ES-I3 (cell line): ENCODE measurements around the gene F2R.
"Not testable (repeated sequence)": the region's sequence is repeated elsewhere in the genome, so short reads cannot be mapped to it uniquely, and the experiment has no call there.

Source experiments
- H3K36me3 ChIP-seq: 2 replicates; pipeline ENCODE4 v1.6.1; 2013; ENCODE audit warnings: mild to moderate bottlenecking, low read length, control low read depth, moderate library complexity; ENCODE audit not compliant: insufficient read depth
- H3K4me1 ChIP-seq: 2 replicates; pipeline ENCODE4 v1.6.1; 2013; ENCODE audit warnings: mild to moderate bottlenecking, control low read depth, low read length; ENCODE audit not compliant: insufficient read depth
- H3K9ac ChIP-seq: 2 replicates; pipeline ENCODE4 v1.6.1; 2013; ENCODE audit warnings: low read depth, mild to moderate bottlenecking, low read length, moderate library complexity
- H3K9me3 ChIP-seq: 2 replicates; pipeline ENCODE4 v1.6.1; 2013; ENCODE audit warnings: mild to moderate bottlenecking, low read length, moderate library complexity; ENCODE audit not compliant: control insufficient read depth, insufficient read depth

F2R gene

GRCh38 chr5:76718880-76719279 lies 3.0 kb downstream of the F2R start:
- Histone ChIP-seq H3K36me3 (no peaks in the 10 kb centered on the region), H3K4me1 (peaks cover 7% of the 10 kb centered on the region; the same call in 1 of the 2 replicates), H3K9ac (no peak overlapping the region), H3K9me3 (no peaks in the 10 kb centered on the region)

- Histone ChIP-seq H3K9me3 (no peaks in the 10 kb centered on the region), H3K36me3 (no peaks in the 10 kb centered on the region), H3K9ac (no peak overlapping the region), H3K4me1 (peaks cover 16% of the 10 kb centered on the region; the same call in 1 of the 2 replicates)
Measured at GRCh38 chr5:76720988-76721569, 5.2 kb downstream of the F2R start.

- Histone ChIP-seq H3K9ac (no peak overlapping the region), H3K4me1 (peaks cover 8% of the 10 kb centered on the region; the same call in 1 of the 2 replicates), H3K9me3 (no peaks in the 10 kb centered on the region), H3K36me3 (no peaks in the 10 kb centered on the region)
Measured at GRCh38 chr5:76723266-76723665, 7.3 kb downstream of the F2R start.

DNA sequence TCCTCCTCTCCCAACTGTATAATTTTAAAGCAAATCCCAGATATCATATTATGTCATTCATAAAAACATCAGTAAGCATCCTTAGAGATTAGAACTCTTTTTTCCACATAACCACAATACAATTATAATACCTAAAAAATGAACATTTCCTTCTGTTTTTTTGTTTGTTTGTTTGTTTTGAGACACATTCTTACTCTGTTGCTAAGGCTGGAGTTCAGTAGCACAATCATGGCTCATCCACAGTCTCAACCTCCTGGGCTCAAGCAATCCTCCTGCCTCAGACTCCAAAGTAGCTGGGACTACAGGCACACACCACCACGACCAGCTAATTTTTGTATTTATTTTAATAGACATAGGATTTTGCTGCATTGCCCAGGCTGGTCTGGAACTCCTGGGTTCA lies 8.0 kb downstream of the F2R start:
- no peaks in the 10 kb centered on the region for H3K36me3 ChIP-seq
- no peak overlapping the region for H3K9ac ChIP-seq
- peaks cover 8% of the 10 kb centered on the region; the same call in 1 of the 2 replicates for H3K4me1 ChIP-seq
- H3K9me3 ChIP-seq = no peaks in the 10 kb centered on the region

- Histone ChIP-seq H3K4me1 (peaks cover 8% of the 10 kb centered on the region; the same call in 1 of the 2 replicates), H3K9ac (no peak overlapping the region), H3K36me3 (peaks cover under 1% of the 10 kb centered on the region; the same call in 1 of the 2 replicates), H3K9me3 (no peaks in the 10 kb centered on the region)
Measured at GRCh38 chr5:76724871-76725270, 8.9 kb downstream of the F2R start.

DNA sequence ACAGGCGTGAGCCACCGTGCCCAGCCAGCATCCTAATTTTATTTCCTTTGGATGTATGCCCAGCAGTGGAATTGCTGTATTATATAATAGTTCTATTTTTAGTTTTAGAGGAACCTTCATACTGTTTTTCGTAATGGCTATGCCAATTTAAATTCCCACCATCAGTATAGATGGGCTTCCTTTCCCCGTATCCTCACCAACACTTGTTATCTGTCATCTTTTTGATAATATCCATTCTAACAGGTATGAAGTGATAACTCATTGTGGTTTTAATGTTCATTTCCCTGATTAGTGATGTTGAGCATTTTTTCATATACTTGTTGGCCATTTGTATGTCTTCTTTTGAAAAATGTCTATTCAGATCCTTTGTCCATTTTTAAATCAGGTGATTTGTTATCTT lies 13.0 kb downstream of the F2R start:
- peaks cover 8% of the 10 kb centered on the region; the same call in 1 of the 2 replicates for H3K4me1 ChIP-seq
- no peaks in the 10 kb centered on the region; the same call in 1 of the 2 replicates for H3K9me3 ChIP-seq
- H3K36me3 ChIP-seq = peaks cover 10% of the 10 kb centered on the region
- no peak overlapping the region for H3K9ac ChIP-seq

DNA sequence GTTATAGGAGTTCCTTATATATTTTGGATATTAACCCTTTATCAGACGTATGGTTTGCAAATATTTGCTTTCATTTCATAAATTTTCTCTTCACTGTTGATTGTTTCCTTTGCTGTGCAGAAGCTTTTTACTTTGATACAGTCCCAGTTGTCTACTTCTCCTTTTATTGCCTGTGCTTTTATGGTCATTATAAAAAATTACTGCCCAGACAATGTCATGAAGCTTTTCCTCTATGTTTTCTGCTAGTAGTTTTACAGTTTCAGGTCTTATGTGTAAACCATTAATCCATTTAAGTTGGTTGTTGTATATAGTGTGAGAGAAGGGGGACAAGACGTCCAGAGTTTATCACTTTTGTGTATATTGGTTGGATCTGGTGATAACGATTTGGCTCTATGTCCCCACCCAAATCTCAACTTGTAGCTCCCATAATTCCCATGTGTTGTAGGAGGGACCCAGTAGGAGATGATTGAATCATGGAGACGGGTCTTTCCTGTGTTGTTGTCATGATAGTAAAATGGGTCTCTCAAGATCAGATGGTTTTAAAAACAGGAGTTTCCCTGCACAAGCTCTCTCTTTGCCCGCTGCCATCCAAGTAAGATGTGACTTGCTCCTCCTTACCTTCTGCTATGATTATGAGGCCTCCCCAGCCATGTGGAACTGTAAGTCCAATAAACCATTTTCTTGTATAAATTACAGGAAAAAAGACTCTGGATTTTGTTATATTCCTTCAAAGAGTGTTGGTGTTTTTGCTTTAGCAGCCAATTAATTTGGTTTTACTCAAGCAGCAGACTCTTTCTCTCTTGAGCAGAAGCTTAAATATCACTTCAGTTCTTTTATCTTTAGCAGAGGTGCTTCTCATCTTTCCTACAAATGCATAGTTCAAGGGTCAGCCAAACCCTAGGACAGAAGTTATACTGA lies 13.7 kb downstream of the F2R start:
- H3K9me3 ChIP-seq = no peaks in the 10 kb centered on the region; the same call in 1 of the 2 replicates
- H3K9ac ChIP-seq = no peak overlapping the region
- peaks cover 10% of the 10 kb centered on the region for H3K36me3 ChIP-seq
- peaks cover 5% of the 10 kb centered on the region; the same call in 1 of the 2 replicates for H3K4me1 ChIP-seq

DNA sequence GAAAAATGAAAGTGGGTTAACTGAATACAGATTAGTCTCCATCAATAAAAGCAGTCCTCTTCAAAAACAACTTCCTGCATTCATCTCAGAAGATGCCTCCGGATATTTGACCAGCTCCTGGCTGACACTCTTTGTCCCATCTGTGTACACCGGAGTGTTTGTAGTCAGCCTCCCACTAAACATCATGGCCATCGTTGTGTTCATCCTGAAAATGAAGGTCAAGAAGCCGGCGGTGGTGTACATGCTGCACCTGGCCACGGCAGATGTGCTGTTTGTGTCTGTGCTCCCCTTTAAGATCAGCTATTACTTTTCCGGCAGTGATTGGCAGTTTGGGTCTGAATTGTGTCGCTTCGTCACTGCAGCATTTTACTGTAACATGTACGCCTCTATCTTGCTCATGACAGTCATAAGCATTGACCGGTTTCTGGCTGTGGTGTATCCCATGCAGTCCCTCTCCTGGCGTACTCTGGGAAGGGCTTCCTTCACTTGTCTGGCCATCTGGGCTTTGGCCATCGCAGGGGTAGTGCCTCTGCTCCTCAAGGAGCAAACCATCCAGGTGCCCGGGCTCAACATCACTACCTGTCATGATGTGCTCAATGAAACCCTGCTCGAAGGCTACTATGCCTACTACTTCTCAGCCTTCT lies 16.6 kb downstream of the F2R start:
- no peak overlapping the region for H3K9ac ChIP-seq
- H3K9me3 ChIP-seq = no peaks in the 10 kb centered on the region; the same call in 1 of the 2 replicates
- H3K4me1 ChIP-seq = no peaks in the 10 kb centered on the region
- peaks cover 10% of the 10 kb centered on the region for H3K36me3 ChIP-seq

DNA sequence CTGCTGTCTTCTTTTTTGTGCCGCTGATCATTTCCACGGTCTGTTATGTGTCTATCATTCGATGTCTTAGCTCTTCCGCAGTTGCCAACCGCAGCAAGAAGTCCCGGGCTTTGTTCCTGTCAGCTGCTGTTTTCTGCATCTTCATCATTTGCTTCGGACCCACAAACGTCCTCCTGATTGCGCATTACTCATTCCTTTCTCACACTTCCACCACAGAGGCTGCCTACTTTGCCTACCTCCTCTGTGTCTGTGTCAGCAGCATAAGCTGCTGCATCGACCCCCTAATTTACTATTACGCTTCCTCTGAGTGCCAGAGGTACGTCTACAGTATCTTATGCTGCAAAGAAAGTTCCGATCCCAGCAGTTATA lies 17.1 kb downstream of the F2R start:
- peaks cover 10% of the 10 kb centered on the region for H3K36me3 ChIP-seq
- H3K4me1 ChIP-seq = no peaks in the 10 kb centered on the region
- no peaks in the 10 kb centered on the region; the same call in 1 of the 2 replicates for H3K9me3 ChIP-seq
- no peak overlapping the region for H3K9ac ChIP-seq

DNA sequence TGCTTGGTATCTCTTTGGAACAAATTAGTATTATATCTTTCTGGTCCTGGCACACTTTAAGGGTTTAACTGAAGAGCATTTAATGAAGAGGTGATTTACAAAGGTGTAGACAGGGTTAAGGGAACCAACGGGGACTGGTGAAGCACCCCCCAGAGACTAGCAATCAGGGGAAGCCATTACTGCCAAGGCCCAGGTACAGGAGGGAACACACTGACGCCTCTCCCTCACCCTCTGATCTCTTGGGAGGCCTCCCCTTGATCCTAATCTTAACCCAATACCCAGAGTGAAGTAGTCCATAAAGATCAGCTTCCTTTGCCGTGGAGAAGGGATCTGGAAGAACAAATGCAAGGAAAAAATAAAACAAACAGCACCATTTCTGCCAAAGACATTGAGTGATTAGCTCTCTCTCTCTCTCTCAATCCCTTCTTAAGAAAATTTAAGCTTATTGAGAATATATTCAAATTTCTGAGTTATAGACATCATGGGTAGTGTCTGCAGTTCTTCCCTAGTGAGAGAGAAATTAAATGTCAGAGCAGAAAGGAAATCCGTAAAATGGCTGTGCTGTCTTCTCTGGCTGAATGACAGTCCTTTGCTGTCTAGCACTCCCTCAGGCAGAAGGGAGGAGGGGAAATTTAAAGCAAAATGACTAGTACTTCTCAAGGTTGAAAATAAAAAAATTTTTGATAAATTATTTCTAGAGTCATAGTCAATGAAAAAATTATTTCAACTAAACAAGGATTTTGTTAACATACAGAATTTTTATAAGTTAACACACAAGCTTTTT lies 20.0 kb downstream of the F2R start:
- Histone ChIP-seq H3K9me3 (no peaks in the 10 kb centered on the region), H3K9ac (no peak overlapping the region), H3K4me1 (no peaks in the 10 kb centered on the region; the same call in 1 of the 2 replicates), H3K36me3 (peaks cover 4% of the 10 kb centered on the region; the same call in 1 of the 2 replicates)

DNA sequence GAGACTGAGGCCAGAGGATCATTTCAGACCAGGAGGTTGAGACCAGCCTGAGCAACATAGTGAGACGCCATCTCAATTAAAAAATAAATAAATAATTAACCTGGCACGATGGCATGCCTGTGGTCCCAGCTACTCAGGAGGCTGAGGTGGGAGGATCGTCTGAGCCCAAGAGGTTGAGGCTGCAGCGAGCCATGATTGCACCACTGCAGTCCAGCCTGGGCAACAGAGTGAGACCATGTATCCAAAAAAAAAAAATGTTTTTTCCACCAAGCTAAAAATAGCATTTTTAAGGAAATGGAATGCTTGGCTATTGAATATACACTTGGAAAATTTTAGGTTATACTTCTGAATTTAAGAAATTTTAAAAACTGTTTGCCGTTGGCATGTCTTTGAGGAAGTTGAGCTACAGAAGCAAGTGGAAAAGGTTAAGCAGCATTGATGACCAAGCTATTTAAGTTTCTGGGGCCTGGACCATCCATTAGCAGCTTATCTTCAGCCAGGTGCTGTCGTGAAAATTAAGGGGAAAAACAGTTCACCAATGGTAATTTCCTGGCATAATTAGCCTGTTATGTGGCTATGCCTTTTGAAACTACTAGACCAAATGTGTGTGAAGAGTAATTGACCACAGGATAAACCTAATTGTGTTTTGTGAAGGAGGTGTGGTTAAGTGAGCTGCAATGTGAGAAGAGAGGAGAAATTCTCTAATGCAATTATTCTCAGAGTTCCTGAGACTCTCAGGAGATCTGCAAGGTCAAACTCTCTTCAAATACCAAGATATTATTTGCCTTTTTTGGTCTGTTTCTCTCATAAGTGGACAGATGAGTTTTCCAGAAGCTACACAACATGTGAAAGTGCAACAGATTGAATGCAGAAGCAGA lies 21.0 kb downstream of the F2R start:
- H3K9me3 ChIP-seq = no peaks in the 10 kb centered on the region
- peaks cover 4% of the 10 kb centered on the region; the same call in 1 of the 2 replicates for H3K36me3 ChIP-seq
- H3K4me1 ChIP-seq = no peaks in the 10 kb centered on the region; the same call in 1 of the 2 replicates
- no peak overlapping the region for H3K9ac ChIP-seq

DNA sequence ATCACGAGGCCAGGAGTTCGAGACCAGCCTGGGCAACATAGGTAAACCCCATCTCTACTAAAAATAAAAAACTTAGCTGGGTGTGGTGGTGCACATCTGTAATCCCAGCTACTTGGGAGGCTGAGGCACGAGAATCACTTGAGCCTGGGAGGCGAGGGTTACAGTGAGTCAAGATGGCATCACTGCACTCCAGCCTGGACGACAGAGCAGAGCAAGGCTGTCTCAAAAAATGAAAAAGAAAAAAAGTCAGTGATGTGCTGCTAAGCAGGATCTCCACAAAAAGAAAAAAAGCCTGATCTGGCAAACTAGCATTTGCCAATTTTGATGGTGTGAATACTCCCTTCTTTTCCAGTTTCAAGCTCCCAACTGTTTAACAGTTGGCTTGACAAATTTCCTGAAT lies 21.9 kb downstream of the F2R start:
- no peak overlapping the region for H3K9ac ChIP-seq

DNA sequence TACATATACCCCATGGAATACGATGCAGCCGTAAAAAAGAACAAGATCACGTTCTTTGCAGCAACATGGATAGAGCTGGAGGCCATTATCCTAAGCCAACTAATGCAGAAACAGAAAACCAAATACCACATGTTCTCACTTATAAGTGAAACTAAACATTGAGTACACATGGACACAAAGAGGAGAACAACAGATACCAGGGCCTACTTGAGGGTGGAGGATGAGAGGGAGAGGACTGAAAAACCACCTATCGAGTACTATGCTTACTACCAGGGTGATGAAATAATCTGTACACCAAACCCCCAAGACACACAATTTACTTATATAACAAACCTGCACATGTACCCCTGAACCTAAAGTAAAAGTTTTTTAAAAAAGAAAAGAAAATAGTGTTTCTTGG lies 25.6 kb downstream of the F2R start:
- H3K9me3 ChIP-seq, H3K9ac ChIP-seq, H3K36me3 ChIP-seq, H3K4me1 ChIP-seq: not testable (repeated sequence)

More for the DNA sequence above, 21.9 kb downstream of the F2R start:
- Histone ChIP-seq H3K36me3 (peaks cover 4% of the 10 kb centered on the region; the same call in 1 of the 2 replicates), H3K4me1 (peaks cover 4% of the 10 kb centered on the region; the same call in 1 of the 2 replicates), H3K9me3 (no peaks in the 10 kb centered on the region)
